Measurements from ENCODE around the gene UBR4.

Gene UBR4

GRCh38 chr1:19046972-19047731, 162.9 kb downstream of the UBR4 start:
- H3K4me3 ChIP-seq (replicated peaks; ENCODE audit: low read depth, low read length) = no peak overlapping the region
- TF ChIP-seq CTCF (IDR thresholded peaks at IDR 0.05; ENCODE audit: low read depth, low read length, missing control alignments) = no peak
- DNase-seq (ENCODE audit: extremely low read depth, low read depth) = no peak

- DNase-seq (ENCODE audit: extremely low read depth, low read depth) = no peak
- H3K4me3 ChIP-seq (replicated peaks; ENCODE audit: low read depth, low read length) = no peak overlapping the region
- TF ChIP-seq CTCF (IDR thresholded peaks at IDR 0.05; ENCODE audit: low read depth, low read length, missing control alignments) = no peak
These were observed 163.9 kb downstream of the UBR4 start for GRCh38 chr1:19045898-19046880.

- no peak for DNase-seq (ENCODE audit: extremely low read depth, low read depth)
- H3K4me3 ChIP-seq (replicated peaks; ENCODE audit: low read depth, low read length) = no peak overlapping the region
- no peak for TF ChIP-seq CTCF (IDR thresholded peaks at IDR 0.05; ENCODE audit: low read depth, low read length, missing control alignments)
These were observed 164.9 kb downstream of the UBR4 start for GRCh38 chr1:19044975-19045831.

- no peak for DNase-seq (ENCODE audit: extremely low read depth, low read depth)
- no peak for TF ChIP-seq CTCF (IDR thresholded peaks at IDR 0.05; ENCODE audit: low read depth, low read length, missing control alignments)
- H3K4me3 ChIP-seq (replicated peaks; ENCODE audit: low read depth, low read length) = no peak overlapping the region
These were observed 165.6 kb downstream of the UBR4 start for GRCh38 chr1:19044471-19044870.

GRCh38 chr1:19043579-19044443, 166.3 kb downstream of the UBR4 start:
- DNase-seq (ENCODE audit: extremely low read depth, low read depth) = no peak
- TF ChIP-seq CTCF (IDR thresholded peaks at IDR 0.05; ENCODE audit: low read depth, low read length, missing control alignments) = no peak
- H3K4me3 ChIP-seq (replicated peaks; ENCODE audit: low read depth, low read length) = no peak overlapping the region
